Measurements from ENCODE around the gene CRK. TPM values are rescaled to one million over a fixed set of nuclear protein-coding genes. Genes with fewer than 3 reads are reported as not detected.
"Not testable (repeated sequence)": the region's sequence is repeated elsewhere in the genome, so short reads cannot be mapped to it uniquely, and the experiment has no call there.

The CRK gene
- polyA plus RNA-seq, 1 donor = 40.6 TPM

GRCh38 chr17:1464186-1464585, 8.2 kb upstream of the CRK start:
- DNase-seq = no peak

DNA sequence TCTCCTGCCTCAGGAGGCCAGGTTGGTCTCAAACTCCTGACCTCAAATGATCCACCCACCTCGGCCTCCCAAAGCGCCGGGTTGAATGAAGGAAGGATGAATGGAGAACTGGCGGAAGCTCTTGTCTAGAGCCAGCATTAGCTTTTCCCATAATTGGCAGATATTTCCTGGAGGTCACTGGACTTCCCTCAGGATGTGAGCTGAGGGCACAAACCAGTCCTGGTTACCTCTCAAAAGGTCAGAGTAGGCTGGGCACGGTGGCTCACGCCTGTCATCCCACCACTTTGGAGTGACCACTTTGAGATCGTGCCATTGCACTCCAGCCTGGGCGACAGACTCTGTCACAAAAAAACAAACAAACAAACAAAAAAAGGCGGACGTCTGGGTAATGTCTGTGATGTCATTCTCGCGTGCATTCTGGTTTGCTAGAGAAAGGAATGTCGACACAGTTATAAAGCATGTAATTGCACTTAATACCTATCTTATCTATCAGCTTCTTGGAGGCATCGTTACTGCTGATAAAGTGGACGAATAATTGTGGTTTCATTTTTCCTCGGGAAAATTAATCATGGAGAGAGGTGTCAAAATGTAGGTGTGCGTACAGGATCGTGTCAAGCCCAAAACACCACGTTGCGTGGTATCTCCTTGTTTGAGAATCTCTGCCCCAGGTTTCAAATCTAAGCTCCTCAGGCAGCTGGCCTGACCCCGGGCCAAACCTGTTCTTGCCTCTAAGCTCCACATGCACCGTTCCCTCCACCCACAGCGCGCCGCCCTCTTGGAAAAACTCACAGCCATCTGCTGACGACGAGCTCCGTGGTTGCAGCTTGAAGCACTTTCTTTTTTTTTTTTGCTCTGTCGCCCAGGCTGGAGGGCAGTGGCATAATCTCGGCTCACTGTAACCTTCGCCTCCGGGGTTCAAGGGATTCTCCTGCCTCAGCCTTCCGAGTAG, 6.4 kb upstream of the CRK start:
- DNase-seq = no peak

GRCh38 chr17:1461198-1461944, 5.3 kb upstream of the CRK start:
- no peak for DNase-seq

GRCh38 chr17:1460233-1460632, 4.2 kb upstream of the CRK start:
- no peak for DNase-seq

DNA sequence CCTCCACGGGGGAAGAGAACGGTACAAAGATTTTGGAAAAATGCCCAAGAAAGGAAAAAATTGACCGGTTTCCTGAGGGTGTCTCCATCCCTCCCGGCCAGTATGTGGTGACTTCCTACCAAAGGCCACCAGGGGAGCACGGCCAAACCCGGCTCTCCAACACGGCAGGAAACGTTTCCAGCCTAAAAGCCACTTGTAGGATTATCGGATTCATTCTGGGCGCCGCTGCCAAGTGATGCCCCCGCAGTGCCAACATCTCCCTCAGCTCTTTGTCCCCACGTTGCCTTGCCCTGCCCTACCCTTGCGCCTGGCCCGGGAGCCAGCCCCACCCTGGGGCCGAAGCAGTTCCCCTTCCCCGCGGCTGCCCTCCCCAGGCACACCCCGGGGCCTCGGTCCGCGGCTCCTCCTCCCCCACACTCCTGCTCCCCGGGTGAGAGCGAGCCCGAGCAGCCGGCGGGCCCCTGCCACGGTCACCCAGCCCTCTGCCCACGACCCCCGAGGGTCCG, 688 bp downstream of the CRK start:
- peak; percentile 57 for DNase-seq

GRCh38 chr17:1454541-1454940, 1.5 kb downstream of the CRK start:
- DNase-seq = no peak

DNA sequence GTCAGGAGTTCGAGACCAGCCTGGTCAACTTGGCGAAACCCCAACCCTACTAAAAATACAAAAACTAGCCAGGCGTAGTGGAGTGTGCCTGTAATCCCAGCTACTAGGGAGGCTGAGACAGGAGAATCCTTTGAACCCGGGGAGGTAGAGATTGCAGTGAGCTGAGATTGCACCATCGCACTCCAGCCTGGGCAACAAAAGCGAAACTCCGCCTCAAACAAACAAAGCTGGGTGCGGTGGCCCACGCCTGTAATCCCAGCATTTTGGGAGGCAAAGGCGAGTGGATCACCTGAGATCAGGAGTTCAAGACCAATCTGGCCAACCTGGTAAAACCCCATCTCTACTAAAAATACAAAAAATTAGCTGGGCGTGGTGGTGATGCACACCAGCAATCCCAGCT, 2.3 kb downstream of the CRK start:
- not testable (repeated sequence) for DNase-seq

DNA sequence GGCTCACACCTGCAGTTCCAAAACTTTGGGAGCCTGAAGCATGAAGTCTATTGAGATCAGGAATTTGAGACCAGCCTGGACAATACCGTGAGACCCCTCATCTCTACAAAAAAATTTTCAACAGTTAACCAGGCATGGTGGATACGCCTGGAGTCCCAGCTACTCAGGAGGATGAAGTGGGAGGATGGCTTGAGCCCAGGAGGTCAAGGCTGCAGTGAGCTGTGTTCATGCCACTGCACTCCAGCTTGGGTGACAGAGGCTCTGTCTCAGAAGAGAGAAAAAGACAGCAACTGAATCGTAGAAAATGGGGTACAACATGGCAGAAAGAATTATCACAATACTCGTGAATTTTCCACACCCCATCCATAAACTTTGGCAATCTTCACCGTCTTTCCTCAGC, 3.2 kb downstream of the CRK start:
- DNase-seq = no peak

DNA sequence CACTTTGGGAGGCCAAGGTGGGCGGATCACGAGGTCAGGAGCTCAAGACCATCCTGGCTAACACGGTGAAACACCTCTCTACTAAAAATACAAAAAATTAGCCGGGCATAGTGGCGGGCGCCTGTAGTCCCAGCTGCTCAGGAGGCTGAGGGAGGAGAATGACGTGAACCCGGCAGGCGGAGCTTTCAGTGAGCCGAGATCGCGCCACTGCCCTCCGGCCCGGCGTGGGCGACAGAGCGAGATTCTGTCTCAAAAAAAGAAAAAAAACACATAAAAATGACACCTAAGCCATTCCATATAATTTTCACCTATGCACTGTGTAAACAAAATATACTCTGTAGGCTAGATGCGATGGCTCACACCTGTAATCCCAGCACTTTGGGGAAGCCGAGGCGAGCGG, 5.8 kb downstream of the CRK start:
- not testable (repeated sequence) for DNase-seq

DNA sequence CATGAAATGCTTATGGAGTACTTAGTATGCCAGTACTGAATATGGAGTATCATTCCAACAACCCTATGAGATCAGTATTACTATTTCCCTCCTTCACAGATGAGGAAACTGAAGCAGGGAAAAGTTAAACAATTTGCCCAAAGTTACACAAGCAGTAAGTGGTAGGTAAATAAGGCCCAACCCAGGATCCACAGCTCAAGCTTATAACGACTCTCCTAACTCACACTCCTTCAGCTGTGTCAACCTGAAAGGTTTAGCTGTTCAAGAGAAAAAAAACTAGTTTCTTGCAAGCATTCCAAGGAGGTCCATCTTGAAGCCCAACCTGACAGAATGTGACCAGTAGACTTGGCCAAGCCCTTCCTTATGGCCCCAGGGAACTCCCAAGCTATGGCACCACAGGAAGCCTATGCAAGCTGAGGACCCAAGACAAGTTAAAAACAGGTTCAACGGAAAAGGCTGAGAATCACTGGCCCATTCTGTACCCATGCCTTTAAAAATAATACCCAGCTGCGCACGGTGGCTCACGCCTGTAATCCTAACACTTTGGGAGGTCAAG, 6.5 kb downstream of the CRK start:
- DNase-seq = no peak

DNA sequence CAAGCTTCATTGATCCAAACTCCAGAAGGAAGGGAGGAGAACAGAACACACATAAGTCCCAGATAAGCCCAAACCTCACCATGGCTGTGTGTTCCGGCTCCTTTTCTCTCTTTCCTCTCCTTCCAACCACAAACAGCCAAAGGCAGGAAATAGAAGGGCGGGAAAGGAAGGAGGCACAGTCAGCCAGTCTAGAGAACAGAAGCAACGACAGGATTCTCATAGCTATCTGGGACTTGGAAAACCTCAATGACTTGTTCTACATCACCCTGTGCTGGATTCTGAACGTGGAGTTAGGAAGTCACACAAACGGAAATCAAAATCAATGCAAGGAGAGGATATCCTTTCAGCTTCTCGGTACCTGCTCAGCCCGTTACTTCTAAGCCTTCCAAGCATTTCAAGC, 9.0 kb downstream of the CRK start:
- DNase-seq = no peak

GRCh38 chr17:1446201-1446600, 9.8 kb downstream of the CRK start:
- no peak for DNase-seq

DNA sequence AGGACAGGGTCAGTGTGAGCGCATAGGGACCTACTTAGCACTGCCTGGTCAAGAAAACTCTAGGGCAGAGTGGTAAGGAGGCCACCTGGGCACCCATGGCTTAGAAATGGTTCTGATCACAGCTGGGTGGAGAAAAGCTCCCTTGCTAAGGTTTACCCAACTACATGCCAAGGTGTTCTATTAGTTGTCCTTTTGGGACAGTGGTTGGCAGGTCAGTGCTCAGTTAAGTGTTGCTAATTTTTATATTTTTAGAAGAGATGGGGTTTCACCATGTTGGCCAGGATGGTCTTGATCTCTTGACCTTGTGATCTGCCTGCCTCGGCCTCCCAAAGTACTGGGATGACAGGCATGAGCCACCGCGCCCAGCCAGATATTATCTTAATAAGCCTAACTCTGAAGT, 10.3 kb downstream of the CRK start:
- DNase-seq = not testable (repeated sequence)

DNA sequence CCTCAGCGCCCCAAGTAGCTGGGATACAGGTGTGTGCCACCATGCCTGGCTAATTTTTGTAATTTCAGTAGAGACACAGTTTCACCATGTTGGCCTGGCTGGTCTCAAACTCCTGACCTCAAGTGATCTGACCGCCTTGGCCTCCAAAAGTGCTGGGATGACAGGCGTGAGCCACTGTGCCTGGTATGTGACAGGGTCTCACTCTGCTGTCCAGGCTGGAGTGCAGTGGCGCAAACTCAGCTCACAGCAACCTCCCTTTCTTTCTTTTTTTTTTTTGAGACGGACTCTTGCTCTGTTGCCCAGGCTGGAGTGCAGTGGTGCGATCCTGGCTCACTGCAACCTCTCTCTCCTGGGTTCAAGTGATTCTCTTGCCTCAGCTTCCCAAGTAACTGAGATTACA, 13.3 kb downstream of the CRK start:
- not testable (repeated sequence) for DNase-seq

GRCh38 chr17:1442187-1442586, 13.8 kb downstream of the CRK start:
- DNase-seq = no peak

DNA sequence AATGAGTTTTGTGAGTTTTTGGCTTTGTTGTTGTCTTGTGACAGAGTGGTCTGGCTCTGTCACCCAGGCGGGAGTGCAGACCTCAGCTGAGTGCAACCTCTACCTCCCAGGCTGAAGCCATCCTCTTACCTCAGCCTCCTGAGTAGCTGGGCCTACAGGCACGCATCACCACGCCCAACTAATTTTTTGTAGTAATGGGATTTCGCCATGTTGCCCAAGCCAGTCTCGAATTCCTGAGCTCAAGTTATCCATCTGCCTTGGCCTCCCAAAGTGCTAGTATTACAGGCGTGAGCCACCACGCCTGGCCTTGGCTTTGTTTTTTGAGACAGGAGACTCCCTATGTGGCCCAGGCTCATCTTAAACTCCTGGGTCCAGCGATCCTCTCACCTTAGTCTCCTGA, 15.1 kb downstream of the CRK start:
- no peak for DNase-seq

DNA sequence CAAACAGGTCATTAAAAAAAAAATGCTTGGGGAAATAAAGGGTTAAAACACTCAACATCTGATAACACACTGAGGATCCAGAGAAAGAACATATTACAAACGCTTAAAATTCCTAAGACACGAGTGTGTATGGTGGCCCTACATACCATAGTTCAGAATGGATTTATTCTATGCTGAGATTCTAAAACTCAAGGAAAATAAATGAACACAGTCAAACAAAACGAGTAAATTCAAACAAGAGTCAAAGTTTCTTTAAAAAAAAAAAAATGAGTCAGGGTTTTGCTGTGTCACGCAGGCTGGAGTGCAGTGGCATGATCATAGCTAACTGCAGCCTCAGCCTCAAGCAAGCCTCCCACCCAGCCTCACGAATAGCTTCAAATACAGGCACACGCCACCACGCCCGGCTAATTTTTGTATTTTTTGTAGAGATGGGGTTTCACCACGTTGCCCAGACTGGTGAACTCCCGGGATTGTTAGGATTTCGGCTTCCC, 17.4 kb downstream of the CRK start:
- no peak for DNase-seq

DNA sequence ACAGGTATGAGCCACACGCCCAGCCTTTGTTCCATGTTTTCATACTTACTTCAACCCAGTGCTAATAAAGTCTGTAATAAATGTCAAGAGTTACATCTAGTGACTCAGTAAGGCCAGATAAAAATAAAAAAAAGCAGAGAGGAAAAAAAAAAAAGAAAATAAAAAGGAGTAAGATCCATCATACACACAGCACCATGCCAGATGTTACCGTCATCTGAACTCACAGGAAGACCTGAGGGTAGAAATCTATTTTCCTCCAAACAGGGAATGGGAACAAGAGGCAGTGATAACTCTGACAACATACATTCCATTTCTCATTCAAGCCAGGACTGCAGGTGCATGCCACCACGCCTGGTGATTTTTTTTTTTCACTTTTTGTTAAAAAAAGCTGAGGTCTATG, 20.7 kb downstream of the CRK start:
- DNase-seq = no peak

DNA sequence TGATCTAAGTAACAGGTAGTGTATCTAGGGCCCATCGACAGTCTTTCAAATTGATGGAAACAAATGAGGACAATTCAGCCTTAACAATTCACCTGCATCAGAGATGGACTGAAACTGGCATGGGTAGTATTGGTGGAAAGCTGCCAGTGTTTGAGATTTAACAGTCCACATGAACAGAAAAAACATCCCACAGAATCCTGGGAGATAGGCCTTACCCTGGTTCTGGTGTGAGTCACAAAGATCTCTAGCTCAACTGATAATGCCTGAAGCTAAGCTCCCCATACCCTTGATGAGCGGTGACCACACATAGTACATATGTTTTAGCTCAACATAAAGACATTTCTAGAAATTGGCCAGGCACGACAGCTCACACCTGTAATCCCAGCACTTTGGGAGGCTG, 21.9 kb downstream of the CRK start:
- no peak for DNase-seq

DNA sequence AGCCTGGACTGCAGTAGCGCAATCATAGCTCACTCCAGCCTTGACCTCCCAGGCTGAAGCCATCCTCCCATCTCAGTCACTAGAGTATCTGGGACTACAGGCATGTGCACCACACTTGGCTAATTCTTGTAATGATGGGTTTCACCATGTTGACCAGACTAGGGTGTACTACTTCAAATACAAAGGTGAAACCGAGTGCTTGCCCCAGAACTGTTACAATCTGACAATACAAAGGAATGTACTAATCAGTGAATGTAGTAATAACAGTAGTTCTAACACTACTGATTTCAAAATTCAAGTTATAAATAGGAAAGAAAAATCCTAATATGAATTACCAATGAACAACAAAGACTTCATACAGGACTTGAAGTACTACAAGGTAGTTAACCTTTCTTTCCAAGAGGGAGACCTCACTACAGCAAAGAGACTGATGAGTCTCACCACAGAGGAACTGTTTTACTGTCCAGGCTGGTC, 24.4 kb downstream of the CRK start:
- no peak for DNase-seq

DNA sequence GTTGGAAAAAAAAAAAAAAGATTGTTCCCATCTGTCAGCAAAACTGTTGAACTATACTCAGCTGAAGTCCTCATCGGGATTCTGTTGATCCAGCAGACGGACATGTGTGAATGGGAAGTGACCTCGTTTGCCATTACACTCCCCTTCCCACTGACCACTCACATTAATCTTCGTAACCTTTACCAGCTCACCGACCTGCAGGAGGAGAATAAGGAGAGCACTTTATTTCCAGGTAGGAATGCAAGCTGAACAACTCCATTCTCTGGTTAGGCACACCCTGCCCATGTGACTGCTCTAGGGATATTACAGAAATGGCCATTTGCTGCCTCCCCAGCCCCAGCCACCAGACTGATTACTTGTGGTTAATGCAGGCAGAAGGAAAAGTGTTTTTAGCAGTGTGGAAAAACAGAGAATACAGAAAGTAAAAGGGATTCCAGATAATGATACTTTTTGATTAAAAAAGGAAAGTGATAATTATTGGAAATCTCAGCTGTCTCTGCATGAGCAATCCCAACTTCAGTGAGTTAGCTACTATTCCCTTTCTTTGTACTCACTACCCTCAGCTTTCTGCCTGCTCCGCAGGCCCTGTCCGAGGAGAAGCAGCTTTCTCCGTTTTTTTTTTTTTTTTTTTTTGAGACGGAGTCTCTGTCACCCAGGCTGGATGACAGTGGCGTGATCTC, 32.4 kb downstream of the CRK start:
- no peak for DNase-seq

GRCh38 chr17:1422885-1423284, 33.1 kb downstream of the CRK start:
- DNase-seq = no peak

All from hindlimb muscle (tissue), 1 donor.